Small intestine (tissue), 7 donors: ENCODE measurements around the gene KBTBD12. TPM values are rescaled to one million over a fixed set of nuclear protein-coding genes. Genes with fewer than 3 reads are reported as not detected.

Experiments used
- DNase-seq, 2 donors: peaks; one replicate each; pipeline versions ENCODE4 v3.0.0 to v3.0.0-alpha.2; 2013
- FAIRE-seq: peaks from 2 replicates; lab custom pipeline; 2012; peaks lifted over from hg19 to GRCh38; lab: Jason Lieb, UNC
- H3K27ac ChIP-seq, 3 donors: one replicate each; pipeline ENCODE4 v1.5.1; 2013; ENCODE audit warnings: low read length in 2 of 3, mild to moderate bottlenecking in 2 of 3, control low read depth in 1 of 3, inconsistent platforms in 1 of 3, low read depth in 1 of 3, moderate library complexity in 1 of 3
- H3K27me3 ChIP-seq, 3 donors: one replicate each; pipeline ENCODE4 v1.6.1; 2013; ENCODE audit warnings: low read length in 3 of 3, inconsistent platforms in 1 of 3; ENCODE audit not compliant: control insufficient read depth in 3 of 3, insufficient read depth in 3 of 3
- H3K36me3 ChIP-seq, 3 donors: one replicate each; pipeline ENCODE4 v1.6.1; 2013; ENCODE audit warnings: low read length in 3 of 3, inconsistent platforms in 1 of 3, low read depth in 1 of 3, mild to moderate bottlenecking in 1 of 3, moderate library complexity in 1 of 3; ENCODE audit not compliant: control insufficient read depth in 3 of 3, insufficient read depth in 2 of 3
- H3K4me1 ChIP-seq, 3 donors: one replicate each; pipeline ENCODE4 v1.6.1; 2013; ENCODE audit warnings: low read length in 2 of 3, inconsistent platforms in 1 of 3, low read depth in 1 of 3, mild to moderate bottlenecking in 1 of 3, moderate library complexity in 1 of 3; ENCODE audit not compliant: control insufficient read depth in 3 of 3, insufficient read depth in 2 of 3
- H3K4me3 ChIP-seq, 3 donors: one replicate each; pipeline ENCODE4 v1.5.1; 2013; ENCODE audit warnings: low read length in 3 of 3, control low read depth in 1 of 3, inconsistent platforms in 1 of 3, low read depth in 1 of 3, mild to moderate bottlenecking in 1 of 3, moderate library complexity in 1 of 3
- H3K9me3 ChIP-seq, 2 donors: one replicate each; pipeline ENCODE4 v1.6.1; 2013; ENCODE audit warnings: low read depth in 1 of 2, low read length in 1 of 2; ENCODE audit not compliant: control insufficient read depth in 2 of 2, insufficient read depth in 1 of 2
- WGBS, 3 donors: extraction: QIAGEN DNeasy Blood & Tissue Kit; methylation state at CpG; one replicate each; pipeline ENCODE4 v1.1.7; 2013; 5-methylcytosine and 5-hydroxymethylcytosine counted together
- polyA plus RNA-seq, 4 donors: library from polyadenylated mRNA; stranded (reverse) in 3 of 4; unstranded in 1 of 4; fragments of 200-250 nt in 3 of 4; fragments of 120-200 nt in 1 of 4; gene quantifications; one replicate each; pipeline versions ENCODE4 v1.2.1 to v1.2.3, GENCODE V29; 2013
- donor health status: healthy with polysubstance abuse.
- donor health status: control.
- donor health status: control.
- donor health status: Bipolar disorder and iron deficiency.
- donor health status: healthy.

The KBTBD12 gene
- polyA plus RNA-seq, 4 donors = 0.30 to 3.6 (median 1.2) TPM

DNA sequence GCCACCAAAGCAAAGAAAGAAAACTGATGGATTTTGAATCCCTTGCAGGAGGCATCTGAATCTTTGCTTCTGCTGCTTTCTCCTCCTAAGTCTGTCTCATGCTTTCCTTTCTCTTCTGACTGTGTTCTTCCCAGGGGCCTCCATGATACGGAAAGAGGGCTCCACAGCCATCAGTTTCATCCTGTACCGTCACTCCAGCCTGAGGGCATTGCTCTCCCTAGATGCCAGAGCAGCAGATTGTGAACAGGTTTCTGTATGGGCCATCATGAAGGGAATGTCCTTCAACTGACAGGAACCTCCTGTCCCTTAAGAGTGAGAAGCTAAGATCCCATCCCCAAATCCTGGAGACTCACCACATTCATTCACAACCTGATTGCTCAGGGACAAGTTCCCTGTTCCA is 59.2 kb downstream of the KBTBD12 start:
- H3K9me3 ChIP-seq = peaks cover 0 to 1% of the 10 kb centered on the region in 2 donors
- DNase-seq (no peak), FAIRE-seq (no peak)
- H3K27ac ChIP-seq = no peak overlapping the region
- no peaks in the 10 kb centered on the region for H3K4me1 ChIP-seq
- no peaks in the 10 kb centered on the region for H3K36me3 ChIP-seq
- WGBS, 3 donors = 82 to 92% (median 90%) methylated on average over 2 of the region's 2 CpGs
- no peak overlapping the region for H3K4me3 ChIP-seq
- peaks cover 0 to 5% (median 0%) of the 10 kb centered on the region in 3 donors for H3K27me3 ChIP-seq

DNA sequence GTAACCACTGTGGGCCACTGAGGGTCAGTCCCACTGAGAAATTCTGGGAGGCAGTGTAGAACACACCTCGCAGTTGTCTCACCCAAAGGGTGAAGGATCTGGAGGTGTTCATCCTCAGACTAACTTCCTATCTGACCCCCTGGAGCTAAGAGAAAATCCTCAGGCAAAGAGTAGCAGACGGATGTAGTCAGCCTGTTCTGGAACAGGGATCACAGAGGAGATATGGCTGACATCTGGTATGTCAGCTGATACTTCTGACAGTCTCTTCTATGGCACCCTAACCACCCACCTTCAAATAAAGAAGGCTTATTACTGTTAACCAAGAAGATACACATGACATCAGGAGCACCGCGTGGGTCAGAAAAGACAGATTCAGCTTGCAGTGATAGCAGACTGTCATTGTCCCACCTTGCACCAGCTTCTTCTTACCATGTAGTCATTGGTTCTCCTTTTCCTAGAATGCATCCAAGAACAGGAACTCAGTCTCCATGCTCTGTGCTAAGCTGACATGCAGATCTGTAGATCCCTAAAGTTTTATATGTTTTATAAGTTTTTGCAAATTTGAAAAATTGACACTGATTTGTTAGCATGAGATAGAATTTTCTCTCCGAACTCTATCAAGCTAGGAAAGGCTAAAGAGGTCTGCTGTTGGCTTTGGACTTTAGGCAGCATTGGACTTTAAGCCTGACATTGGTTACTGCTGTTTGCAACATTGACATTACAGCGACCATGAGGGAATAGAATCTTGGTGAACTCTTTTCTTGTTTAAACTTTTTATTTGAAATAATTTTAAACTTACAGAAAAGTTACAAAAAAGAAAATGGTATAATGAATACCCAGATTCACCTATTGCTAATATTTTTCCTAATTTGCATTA is 60.4 kb downstream of the KBTBD12 start:
- no peaks in the 10 kb centered on the region for H3K4me1 ChIP-seq
- peaks cover 0 to 5% (median 0%) of the 10 kb centered on the region in 3 donors for H3K27me3 ChIP-seq
- H3K36me3 ChIP-seq = no peaks in the 10 kb centered on the region
- no peak overlapping the region for H3K4me3 ChIP-seq
- peaks cover 0 to 1% of the 10 kb centered on the region in 2 donors for H3K9me3 ChIP-seq
- no peak for FAIRE-seq
- no peak overlapping the region for H3K27ac ChIP-seq
- WGBS, 3 donors = 71 to 79% (median 75%) methylated on average over 6 of the region's 6 CpGs
- DNase-seq = no peak

DNA sequence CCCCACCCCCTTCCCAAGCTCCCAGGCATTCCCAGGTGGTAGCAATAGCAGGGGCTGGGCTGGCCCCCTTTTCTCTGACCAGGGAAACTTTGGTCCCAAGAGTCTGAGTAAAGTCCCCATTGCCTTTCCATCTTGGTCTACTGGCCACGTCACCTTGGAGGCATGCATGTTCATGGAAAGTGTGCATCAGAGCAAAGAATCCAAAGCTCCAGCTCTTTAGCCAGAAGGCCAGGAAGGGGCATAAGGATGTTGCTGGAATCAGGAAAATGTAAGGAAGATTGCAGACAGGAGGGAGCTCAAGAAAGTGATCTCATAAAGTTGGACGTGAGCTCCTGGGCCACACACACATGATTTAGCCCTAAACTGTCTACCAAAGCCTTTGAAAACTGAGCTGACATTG is 63.6 kb downstream of the KBTBD12 start:
- H3K4me1 ChIP-seq = no peaks in the 10 kb centered on the region
- H3K27ac ChIP-seq = no peak overlapping the region
- peaks cover 0 to 3% (median 0%) of the 10 kb centered on the region in 3 donors for H3K27me3 ChIP-seq
- FAIRE-seq (no peak), DNase-seq (no peak)
- H3K9me3 ChIP-seq = peaks cover 1 to 3% of the 10 kb centered on the region in 2 donors
- no peak overlapping the region for H3K4me3 ChIP-seq
- 91 to 92% (median 92%) methylated on average over 2 of the region's 2 CpGs for WGBS, 3 donors
- H3K36me3 ChIP-seq = no peaks in the 10 kb centered on the region

DNA sequence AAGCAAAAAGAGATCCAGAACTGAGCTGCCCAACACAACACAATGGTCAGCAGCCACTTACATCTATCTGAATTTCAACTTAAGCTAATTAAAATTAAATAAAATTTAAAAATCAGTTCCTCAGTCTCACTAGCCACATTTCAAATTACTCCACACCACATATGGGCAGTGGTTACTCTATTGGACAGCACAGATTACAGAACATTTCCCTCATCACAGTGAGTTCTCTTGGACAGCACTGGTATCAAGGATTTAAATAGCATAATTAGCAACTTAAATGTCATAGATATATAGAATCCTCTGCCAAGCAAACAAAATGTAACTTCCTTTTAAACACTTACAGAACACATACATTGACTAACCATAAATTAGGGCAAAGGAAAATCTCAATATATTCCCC is 64.4 kb downstream of the KBTBD12 start:
- no peaks in the 10 kb centered on the region for H3K4me1 ChIP-seq
- no peaks in the 10 kb centered on the region for H3K36me3 ChIP-seq
- no peak for FAIRE-seq
- H3K4me3 ChIP-seq = no peak overlapping the region
- peaks cover 1 to 3% of the 10 kb centered on the region in 2 donors for H3K9me3 ChIP-seq
- H3K27ac ChIP-seq = no peak overlapping the region
- no peak for DNase-seq
- no peaks in the 10 kb centered on the region for H3K27me3 ChIP-seq

DNA sequence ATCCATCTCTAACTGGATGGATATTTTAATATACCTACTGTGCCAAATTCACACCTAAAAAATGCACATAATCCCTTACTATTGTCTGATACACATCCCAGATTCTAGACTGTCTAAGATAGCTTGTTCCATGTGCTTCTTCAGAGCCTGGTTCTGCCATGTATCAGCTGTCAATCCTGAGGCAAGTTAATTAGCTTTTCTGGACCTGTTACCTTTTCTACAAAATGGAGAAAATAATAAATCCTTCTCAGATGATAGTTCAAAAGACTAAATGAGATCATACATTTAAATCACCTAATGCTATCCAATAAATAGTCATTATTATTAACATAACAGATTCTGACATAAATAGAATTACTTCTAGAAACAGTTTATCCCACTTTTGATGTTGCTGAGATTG is 66.1 kb downstream of the KBTBD12 start:
- H3K4me1 ChIP-seq = no peaks in the 10 kb centered on the region
- H3K27ac ChIP-seq = no peak overlapping the region
- FAIRE-seq (no peak), DNase-seq (no peak)
- H3K36me3 ChIP-seq = no peaks in the 10 kb centered on the region
- no peak overlapping the region for H3K4me3 ChIP-seq
- H3K27me3 ChIP-seq = no peaks in the 10 kb centered on the region
- H3K9me3 ChIP-seq = peaks cover 1 to 3% of the 10 kb centered on the region in 2 donors

DNA sequence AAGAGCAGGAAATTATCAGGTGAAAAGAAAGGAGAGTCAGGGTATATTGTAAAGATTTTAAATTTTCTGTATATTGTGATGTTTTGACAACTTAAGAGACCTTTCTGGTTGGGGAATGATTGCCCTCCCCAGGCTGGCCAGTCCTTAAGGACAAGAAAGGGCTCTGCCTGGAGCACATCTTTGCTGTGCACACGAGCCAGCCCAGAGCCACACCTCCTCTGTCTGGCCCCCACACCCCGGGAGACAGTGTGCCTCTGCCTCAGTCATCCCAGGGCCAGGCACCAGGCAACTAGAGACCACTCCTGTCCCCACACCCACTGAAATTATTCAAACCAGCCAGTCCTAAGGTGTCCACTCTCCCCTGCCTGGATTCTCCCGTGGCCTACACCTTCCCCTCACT is 67.1 kb downstream of the KBTBD12 start:
- H3K9me3 ChIP-seq = peaks cover 1 to 3% of the 10 kb centered on the region in 2 donors
- no peaks in the 10 kb centered on the region for H3K27me3 ChIP-seq
- H3K4me1 ChIP-seq = no peaks in the 10 kb centered on the region
- DNase-seq (no peak), FAIRE-seq (no peak)
- no peak overlapping the region for H3K4me3 ChIP-seq
- no peaks in the 10 kb centered on the region for H3K36me3 ChIP-seq
- no peak overlapping the region for H3K27ac ChIP-seq
- WGBS, 3 donors = 53 to 78% (median 63%) methylated on average over 3 of the region's 3 CpGs

DNA sequence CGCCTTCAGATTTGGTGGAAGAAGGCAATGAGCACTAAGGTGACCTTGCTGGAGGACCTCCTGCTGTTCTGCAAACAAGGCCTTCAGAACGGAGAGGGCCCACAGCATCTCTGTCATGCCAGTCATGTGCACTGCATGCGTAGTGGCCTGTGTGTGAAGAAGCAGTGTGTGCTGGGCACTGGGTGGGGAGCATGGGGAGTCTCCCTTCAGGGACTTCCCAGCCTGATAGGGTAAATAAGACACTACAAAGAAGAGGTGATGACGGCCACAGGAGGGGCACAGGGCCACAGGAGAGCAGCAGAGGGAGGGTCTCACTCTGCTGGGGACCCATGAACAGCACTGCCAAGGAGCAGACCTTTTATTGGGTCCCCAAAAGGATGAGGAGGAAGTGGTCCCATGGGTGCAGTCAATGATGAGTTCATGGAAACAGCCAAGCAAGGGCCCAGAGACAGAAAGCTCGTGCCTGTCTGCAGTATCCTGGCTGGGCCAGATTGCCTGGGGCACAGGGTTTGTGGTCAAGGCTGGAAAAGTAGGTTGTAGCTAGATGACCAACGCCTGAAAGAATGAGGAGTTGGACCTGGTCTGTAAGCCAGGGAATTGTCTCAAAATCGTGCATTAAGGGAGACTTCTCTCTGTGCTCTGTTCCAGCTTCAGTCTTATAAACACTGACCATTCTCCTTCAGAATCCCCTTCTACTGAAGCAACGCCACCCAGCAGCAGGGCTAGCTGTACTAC is 69.4 kb downstream of the KBTBD12 start:
- Histone ChIP-seq H3K9me3 (peaks cover 0 to 3% of the 10 kb centered on the region in 2 donors), H3K27ac (no peak overlapping the region), H3K27me3 (no peaks in the 10 kb centered on the region), H3K4me1 (no peaks in the 10 kb centered on the region), H3K4me3 (no peak overlapping the region), H3K36me3 (no peaks in the 10 kb centered on the region)
- FAIRE-seq = no peak
- DNase-seq = no peak
- WGBS, 3 donors = 80 to 84% (median 84%) methylated on average over 8 of the region's 8 CpGs

DNA sequence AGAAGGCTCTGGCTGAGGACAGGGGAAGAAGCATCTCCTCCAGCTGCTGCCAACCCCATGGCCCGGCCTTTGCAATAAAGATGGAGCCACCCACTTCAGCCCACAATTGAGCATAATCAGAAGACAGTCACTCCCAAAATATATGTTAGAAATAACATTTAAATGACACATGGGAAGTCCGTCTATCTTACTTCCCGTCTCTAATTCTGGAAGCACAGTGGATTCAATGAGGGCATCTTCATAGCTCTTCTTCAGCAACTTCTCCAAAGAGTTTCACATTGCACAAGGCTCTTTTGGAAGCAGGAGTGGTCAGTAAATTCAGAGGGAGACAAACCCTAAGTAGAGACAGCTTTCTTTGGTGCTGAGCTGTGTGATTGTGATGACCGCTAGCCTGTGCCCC is 70.2 kb downstream of the KBTBD12 start:
- FAIRE-seq (no peak), DNase-seq (no peak)
- Histone ChIP-seq H3K4me1 (no peaks in the 10 kb centered on the region), H3K9me3 (peaks cover 0 to 3% of the 10 kb centered on the region in 2 donors), H3K27me3 (no peaks in the 10 kb centered on the region), H3K36me3 (no peaks in the 10 kb centered on the region), H3K4me3 (no peak overlapping the region), H3K27ac (no peak overlapping the region)
- 88 to 97% (median 90%) methylated on average over 4 of the region's 4 CpGs for WGBS, 3 donors
